ENCODE data around the gene IPPK.

IPPK gene

DNA sequence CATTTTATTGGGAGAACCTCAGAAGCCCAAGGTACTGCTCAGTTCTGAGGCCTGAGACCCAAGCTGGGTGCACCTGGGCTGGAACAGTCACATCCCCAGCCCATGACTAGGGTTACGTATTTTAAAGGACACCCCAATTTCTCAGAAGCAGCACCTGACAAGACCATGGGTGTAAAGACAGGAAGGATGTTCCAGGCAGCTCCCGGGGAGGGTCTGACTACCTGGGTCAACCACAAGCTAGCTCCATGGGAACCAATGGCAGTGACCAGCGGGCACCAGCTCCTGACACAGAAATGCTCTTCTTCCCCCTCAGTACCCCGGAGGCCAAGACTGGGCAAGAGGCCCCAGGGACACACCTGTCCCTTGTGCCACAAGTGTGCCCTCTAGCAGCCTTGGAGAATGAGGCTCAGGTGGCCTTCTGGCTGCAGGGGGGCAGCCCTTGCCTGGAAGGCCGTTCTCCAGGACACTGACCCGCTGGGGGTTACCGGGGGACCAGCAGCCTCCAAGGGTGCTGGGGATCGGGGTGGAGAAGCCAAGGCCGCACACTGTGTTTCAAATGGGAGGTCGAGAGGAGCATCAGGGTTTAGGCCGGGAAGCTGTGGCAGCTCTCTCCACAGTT is 52.6 kb downstream of the IPPK start:
- in situ Hi-C loops (cut with MboI; ENCODE audit: low sequenced_read_pairs), result no loop called here

DNA sequence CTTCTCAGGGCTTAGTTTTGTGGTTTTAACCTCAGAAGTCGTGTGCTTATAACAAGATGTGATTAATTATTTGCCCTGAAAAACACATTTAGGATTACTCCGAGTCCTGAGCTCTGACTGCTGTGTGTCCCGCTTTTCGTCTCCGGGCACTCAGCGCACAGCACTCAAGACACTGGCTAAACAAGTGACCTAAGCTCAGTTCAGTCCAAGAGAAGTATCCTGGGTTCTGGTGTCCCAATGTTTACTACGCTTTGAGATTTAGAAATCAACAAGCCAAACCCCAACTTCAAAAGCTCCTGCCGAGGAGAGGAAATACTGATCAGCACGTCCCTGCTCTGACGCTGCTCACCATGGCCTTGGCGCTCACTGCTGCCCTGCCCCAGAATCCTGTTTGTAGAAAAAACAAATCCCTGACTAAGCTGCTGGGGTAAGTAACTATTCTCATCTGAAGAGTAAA is 53.2 kb downstream of the IPPK start:
- in situ Hi-C loops (cut with MboI; ENCODE audit: low sequenced_read_pairs), result no loop called here

DNA sequence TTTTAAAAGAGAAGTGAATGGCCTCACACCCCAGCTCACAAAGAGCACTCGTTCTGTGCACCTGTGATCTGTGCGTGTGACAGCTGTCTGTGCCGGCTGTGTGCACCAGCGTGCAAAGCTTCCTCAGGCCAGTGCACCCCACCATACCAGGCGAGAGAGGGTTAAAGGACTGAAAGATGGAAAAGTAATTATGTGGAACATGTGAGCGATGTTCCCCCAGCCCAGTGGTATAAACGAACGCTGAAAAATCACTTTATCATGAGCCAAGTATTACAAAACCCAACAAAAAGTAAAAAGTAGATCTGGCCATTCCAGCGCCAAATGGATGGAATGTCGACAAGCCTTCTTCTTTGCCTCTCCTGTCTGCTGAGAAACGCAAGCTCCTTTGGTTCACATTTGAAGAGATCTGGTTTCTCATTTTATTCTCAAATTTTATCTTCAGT is 53.7 kb downstream of the IPPK start:
- in situ Hi-C loops (cut with MboI; ENCODE audit: low sequenced_read_pairs), result no loop called here

DNA sequence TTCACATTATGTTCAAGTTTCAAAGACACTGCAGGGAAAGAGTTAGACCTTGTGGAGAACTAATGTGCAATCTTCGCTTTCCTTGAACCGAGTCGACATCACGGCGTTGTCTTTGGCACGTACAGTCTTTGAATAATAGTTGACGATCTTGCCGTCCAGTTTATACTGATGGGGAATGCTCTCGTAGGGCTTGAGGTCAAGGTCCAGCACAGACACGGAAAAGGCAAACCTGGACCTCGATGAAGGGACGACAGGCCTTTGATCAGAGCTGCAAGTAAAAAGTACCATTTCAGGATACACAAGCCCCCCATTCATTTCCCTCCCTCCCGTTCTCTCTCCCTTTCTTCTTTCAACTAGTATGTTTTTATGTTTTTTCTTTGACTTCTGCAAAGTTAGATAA is 54.1 kb downstream of the IPPK start:
- in situ Hi-C loops (cut with MboI; ENCODE audit: low sequenced_read_pairs), result no loop called here

DNA sequence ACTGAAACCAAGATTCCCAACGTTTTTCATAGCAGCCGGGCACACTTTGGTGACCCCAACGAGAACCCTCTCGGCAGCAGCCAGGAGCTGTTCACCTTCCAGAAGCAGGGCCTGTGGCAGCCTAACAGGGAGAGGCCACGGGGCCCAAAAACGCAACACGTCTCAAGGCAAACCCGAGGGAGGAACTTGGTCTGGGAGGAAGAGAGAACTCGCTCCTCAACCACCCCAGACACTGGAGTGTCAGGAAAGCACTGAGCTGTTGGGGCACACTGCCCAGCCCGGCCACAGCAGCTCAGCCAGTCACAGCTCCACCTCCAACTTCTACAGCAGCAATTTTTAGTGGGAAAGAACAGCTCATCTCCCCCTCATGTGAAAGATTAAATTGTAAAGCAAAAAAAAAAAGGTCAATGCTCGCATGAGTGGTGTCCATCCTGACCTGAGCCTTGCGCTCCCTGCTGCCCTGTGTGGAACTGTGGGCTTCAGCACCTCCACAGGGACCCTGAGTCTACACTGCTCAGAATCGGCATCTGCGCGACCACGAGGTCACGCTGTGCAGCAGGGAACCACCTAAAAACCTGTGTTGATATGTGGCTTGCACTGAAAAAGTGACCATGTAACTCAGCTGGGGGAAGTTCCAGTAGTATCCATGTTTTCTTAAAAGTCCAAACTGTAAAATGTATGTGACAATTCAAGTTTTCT is 55.0 kb downstream of the IPPK start:
- in situ Hi-C loops (cut with MboI; ENCODE audit: low sequenced_read_pairs), result no loop called here

DNA sequence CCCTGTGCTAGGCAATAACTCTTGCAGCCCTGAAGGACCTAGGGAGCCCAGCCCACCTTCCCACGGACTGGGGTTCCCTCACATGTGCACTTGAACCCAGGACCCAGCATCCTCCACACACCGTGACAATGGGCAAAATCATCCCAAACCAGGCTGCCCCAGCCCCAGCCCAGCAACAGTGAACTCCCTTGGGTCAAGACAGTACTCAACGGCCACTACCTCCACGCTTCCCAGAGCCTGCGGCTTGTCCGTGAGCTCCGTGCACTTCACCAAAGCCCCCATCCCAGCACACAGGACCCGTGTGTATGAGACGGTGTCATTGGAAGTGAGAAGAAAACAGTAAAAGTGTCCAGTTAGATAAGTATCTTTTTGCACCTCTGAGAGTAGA is 55.8 kb downstream of the IPPK start:
- in situ Hi-C loops (cut with MboI; ENCODE audit: low sequenced_read_pairs), result no loop called here

DNA sequence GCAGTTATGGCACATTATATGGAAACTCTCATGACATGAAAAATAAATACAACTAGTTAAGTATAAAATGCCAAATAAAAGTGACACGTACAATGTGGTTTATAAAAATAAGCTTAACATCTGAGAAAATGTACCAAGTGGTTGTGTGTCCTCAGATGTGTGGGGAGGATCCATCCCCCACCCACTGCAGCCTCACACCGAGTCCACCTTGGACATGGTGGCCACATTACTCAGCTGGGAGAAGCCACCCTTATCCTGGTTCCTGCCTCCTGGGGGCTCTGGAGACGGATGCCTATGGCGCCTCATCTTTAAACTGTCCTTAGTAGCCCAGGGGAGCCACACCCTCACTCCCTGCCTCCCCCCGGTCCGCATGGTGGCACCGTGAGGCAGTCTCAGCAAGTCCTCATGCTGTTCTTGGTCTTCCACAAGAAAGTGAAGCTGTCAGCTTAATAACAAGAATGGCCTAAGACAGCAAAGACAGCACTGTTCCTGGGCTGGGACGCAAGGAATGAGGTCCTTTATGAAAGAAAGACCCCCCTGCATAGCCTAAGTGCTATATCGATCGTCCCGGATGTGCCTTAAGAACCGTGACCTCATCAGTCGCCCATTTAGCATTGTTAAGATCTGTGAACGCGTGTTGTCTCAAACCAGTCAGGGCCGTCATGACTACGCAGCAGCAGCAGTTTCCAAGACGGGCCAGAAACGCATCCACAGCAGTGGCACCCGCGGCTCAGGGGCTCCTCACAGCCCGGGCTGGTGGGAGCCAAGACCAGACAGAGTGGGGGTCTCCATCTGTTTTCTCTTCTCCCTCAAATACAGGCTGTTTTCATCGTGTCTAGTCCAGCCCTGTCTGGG is 56.4 kb downstream of the IPPK start:
- in situ Hi-C loops (cut with MboI; ENCODE audit: low sequenced_read_pairs), result no loop called here

DNA sequence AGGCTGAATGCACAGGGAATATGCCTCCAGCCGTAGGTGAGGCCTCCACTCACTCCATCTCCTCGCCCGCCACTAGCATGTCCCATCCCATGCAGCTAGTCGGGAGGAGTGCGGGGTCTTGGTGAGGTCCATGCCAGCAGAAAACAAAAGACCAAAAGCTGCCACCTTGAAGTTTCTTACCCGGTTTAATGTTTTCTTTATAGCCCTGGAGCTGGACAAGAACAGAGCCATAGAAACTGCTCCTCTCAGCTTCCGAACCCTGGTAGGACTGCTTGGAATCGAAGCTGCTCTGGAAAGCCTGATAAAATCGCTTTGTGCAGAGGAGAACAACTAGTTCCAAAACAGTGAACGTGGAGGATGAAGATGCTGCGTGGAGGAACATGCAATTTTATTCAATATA is 57.1 kb downstream of the IPPK start:
- in situ Hi-C loops (cut with MboI; ENCODE audit: low sequenced_read_pairs), result no loop called here

DNA sequence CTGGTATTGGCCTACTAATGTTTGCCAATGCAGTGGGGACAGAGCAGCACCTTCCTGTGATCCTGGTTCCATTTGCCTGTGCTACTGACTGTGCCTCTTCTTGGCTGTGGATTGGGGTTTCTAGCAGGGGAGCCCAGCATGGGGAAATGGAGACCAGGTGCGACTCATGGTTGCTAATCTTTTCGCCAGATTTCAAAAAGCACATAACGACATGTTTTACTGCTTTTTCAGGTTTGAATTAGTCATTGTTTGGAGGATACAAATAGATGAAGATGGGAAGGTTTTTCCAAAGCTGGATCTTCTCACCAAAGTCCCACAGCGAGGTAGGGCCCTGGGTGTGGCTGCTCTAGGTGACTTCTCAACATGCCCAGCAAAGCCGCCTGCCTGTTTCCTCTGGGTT is 57.6 kb downstream of the IPPK start:
- in situ Hi-C loops (cut with MboI; ENCODE audit: low sequenced_read_pairs), result no loop called here

DNA sequence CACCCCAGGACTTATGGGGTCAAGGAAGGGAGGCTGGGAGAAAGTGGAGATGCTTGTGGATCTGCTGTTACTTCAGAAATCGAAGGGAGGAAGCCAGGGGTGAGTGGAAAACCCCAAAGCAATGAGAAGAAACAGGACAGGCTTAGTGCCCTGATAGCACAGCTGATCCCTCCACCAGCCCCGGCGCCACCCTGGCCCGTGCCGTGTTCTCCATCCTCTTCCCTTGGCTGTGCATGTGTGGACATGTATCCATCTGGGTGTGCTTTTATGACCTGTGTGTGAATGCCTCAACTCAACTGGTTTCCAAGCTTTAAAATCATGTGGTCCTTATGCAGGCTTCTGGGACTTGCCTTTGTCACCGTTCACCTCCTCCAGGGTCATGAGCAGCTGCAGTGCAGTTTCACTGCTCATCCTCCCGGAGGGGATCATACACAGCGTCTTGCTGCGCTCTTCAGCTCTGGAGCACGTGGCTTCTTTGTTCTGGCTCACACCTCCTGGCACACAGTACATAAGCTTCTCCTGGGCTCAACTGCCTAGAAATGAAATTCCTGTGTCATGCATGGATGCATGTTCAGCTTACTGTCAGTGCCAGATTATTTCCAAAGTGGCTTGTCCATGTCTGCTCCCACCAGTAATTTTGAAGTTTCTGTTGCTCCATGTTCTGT is 58.2 kb downstream of the IPPK start:
- in situ Hi-C loops (cut with MboI; ENCODE audit: low sequenced_read_pairs), result no loop called here

DNA sequence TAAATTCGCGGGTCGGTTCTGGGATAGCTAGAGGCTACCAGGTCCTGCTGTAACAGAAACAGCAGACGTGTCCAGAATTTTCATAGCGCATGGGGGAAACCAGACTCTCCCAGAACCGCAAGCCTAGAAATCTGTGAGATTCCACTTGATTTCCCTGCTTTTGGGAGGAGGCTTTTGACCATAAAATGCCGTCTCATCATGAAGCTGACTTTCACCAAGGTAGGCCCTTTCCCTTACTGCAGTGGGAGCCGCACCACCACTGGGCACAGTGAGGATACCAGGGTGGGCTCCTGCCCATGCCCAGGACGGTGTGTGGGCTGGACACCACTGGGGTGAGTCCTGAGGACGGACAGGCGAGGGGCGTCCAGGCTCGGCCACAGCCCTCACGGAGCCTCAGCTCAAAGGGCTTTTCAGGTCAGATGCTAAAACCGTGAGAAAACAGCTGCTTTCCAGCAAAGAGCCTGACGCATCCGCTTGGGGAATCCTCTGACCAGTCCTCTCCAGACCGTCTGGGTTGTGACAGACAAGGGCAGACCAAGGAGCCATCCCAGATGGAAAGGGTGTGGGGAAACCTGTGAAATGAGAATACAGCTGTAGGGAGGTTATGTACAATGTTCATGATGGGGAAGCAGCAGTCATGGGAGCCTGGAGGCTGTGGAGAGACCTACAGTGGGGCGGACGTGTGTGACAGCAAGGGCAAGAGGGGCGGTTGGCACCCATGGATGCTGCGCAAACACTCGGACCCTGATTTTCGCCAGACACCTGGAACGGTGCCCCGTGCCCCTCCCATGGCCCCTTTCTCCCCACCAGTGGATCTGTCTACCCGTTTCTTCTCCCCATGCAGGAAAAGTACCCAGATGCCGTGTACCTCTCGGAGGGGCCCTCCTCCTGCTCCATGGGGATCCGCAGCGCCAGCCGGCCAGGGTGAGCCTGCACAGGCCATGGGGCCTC is 59.2 kb downstream of the IPPK start:
- in situ Hi-C loops (cut with MboI; ENCODE audit: low sequenced_read_pairs), result no loop called here

DNA sequence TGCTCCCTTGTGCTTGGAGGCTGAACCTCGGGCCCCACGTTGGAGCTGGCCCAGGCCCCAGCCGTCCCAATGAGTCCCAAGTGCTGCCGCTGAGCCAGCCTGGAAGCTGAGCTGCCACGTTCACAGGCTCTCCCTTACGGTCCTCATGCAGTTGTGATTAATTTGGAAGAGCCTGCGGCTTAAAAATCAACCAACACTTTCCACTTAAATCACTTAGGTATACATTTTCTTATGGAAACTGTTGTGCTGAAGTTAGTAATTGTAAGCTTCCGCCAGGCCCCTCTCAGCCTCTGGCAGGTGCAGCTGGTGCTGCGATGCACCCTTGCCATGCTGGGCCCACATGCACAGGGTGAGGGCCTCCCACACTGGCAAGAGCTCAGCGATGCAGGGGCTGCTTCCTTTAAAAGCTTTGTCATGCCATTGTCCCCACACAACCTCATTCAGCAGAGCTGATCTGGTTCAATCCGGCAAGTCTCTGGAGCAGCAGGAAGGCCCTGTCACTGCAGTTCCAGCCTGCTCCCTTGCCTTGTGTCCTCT is 61.0 kb downstream of the IPPK start:
- in situ Hi-C loops (cut with MboI; ENCODE audit: low sequenced_read_pairs), result no loop called here

DNA sequence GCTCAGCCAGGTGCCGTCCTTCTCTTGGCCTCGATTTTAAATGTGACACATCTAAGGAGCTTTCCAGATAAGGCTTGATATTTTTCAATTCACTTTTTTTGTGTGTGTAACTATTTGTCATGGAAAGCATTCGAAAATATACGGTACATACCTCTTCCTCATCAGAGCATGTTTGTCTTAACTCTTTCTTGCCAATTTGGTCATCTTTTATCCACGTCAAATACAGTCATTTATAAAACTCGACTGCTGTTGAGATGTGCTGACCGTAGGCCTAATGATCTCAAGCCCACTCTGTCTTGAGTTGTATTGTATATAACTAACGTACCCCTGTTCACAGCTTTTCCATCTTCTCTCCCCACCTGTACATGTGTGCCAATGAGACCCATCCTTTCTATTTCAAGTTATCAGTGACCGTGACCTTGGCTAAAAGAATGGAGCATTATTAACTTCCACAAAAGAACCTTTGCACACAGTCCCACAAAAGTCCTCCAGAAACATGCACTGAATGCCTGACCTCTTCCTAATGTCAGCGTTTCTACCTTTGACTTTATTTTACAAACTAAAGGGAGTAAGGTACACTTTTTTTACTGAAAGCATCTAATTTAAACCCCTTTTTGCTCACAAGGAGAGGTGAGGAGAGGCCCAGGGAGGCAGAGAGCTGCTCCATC is 61.6 kb downstream of the IPPK start:
- in situ Hi-C loops (cut with MboI; ENCODE audit: low sequenced_read_pairs), result no loop called here

DNA sequence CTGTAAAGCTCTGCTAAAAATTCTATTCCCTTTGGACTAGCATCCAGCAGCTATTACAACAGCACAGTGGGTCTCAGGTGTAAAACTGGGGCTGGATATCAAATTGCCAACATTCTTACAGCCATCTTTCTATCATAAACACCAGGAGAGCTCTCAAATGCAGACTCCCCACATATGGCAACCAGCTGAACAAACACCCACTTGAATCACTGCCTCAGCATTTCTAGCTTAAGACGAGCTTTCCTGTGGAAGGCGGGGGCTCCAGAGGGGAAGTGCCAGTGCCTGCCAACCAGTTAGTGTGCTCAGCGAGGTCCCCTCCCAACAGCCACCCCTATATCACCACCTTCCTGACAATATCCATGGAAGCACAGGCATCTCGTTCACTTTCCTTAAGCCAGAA is 62.2 kb downstream of the IPPK start:
- in situ Hi-C loops (cut with MboI; ENCODE audit: low sequenced_read_pairs), result no loop called here

DNA sequence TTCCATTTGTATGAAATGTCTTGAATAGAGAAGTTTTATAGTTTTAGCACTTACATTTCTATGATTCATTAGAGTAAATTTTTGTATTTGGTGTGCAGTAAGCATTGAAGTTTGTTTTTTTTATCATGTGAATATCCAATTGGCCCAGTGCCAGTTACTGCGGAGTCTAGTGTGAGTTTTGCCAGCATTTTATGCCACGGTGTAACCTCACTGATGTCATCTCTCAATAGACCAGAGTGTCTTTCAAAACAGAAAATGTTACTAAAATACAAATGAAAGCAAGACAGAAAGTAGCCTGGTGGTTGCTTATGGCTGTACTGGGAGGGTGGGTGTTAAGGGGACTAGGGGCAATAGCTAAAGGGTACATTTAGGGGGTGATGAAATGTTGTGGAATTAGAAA is 62.8 kb downstream of the IPPK start:
- in situ Hi-C loops (cut with MboI; ENCODE audit: low sequenced_read_pairs), result no loop called here

DNA sequence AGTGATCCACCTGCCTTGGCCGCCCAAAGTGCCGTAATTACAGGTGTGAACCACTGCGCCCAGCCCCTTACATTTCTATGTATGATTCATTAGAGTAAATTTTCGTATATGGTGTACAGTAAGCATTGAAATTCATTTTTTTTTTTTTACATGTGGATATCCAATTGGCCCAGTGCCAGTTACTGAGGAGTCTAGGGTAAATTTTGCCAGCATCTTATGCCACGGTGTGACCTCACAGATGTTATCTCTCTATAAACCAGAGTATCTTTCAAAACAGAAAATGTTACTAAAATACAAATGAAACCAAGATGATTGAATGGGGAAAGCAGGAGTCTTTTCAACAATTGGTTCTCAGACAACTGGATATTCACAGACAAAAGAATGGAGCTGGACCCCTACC is 64.7 kb downstream of the IPPK start:
- in situ Hi-C loops (cut with MboI; ENCODE audit: low sequenced_read_pairs), result no loop called here

DNA sequence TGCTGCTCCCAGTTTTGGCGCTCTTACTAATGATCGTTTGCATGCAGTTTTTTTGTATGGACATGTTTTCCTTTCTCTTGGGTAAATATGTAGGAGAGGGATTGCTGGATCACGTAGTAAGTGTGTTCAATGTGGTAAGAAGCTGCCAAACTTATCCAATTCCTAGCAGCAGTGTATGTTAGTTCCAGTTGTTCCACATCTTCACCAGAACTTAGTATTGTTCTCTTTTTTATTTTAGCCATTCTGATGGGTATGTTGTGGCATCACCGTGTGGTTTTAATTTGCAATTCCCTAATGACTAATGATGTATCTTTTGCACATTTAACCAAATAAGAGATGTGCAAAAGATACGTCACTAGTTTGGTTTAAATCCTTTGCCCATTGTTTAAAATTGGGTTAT is 65.9 kb downstream of the IPPK start:
- in situ Hi-C loops (cut with MboI; ENCODE audit: low sequenced_read_pairs), result no loop called here

DNA sequence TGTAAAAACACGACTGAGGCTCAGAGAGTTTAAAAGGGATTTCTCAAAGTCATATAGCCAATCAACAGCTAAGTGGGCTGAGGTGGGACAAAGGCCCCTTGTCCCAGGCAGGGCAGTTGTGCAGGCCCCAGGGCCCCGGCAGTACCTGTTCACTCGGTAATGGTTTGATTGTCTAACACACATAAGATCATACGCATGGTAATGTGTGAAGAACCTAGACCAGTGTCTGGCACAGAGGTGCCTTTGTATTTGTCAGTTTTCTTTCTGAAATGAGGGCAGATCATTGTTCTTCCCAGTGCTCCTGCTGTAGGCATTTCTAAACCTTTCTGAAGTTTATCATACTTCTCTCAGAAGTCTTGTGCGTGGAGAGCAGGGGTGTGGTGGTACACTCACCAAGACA is 66.8 kb downstream of the IPPK start:
- in situ Hi-C loops (cut with MboI; ENCODE audit: low sequenced_read_pairs), result no loop called here

DNA sequence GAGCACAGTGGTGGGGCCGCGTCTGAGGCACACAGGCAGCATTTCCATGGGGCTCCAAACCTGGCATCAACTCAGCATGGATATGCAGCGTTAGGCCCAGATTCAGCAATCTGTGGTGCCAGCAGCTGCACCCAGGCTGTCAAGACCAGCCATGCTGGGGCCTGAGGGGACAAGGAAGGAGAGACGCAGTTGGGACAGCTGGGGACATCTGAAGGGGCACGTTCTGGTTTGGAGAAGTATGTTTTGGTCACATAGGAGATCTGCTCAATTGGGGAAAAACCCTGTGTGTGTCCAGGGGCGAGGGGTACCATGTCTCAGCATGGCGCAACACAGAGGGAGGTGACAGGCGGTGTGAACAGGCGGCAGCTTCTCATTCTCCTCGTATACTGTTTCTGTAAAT is 67.5 kb downstream of the IPPK start:
- in situ Hi-C loops (cut with MboI; ENCODE audit: low sequenced_read_pairs), result no loop called here

Measured in HL-60/S4 treated with retinoic acid at 250 ng/mL for 4 days and 3 days (cell line).